Measurements from ENCODE around the gene METTL27. TPM values are rescaled to one million over a fixed set of nuclear protein-coding genes. Genes with fewer than 3 reads are reported as not detected.

Gene METTL27
- total and polyA plus RNA-seq, 9 of the 15 experiments (the other 6 are each of a cell fraction or from before 2014, with no cell fraction given) = 0.08 to 0.82 (median 0.33) TPM; not detected in 4

DNA sequence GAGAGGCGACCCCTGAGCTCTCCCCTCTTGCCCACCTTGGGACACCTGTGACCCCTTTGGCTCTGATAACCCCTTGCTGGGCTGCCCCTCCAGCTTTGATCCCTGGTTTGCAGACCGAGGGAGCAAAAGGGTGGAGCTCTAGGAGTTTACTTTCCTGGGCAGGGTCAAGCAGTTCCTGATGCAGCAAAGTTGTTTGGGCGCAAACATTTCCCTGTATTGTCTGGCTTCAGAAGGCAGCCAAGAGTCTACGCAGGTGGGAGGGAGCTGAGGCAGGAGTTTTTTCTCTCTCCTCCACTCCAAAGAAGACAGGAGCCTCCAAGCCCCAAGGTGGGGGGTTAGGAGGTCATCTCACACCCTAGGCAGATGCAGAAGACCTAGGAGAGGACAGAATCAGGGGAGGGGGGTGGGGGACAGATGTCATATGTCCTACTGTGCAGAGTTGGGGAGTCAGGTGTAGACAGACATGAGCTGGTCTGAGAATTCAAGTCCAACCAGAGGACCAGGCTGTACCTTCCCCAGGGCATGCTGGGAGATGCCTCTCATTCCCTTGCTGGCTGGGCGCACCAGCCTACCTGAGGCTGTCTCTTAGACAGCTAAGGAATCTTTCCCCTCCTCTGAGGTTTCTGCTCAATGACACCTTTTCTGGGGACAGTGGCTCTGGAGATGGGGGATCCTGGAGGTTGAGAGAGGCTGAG is 39.2 kb upstream of the METTL27 start (continued):
- TF ChIP-seq PML (IDR thresholded peaks at IDR 0.05; ENCODE audit: low read length) = no peak
- no peak for TF ChIP-seq MLX (CRISPR knock-in tag; conservative IDR thresholded peaks at IDR 0.05)
- no peak for TF ChIP-seq CBX8 (IDR thresholded peaks at IDR 0.05; ENCODE audit: borderline replicate concordance, extremely low read depth, low read depth, low read length, poor library complexity, severe bottlenecking)

GRCh38 chr7:73880755-73881328 is 38.5 kb upstream of the METTL27 start:
- no peak overlapping the region for H2AFZ ChIP-seq (ENCODE audit: low read depth, low read length)
- no peak overlapping the region for H3K4me2 ChIP-seq (ENCODE audit: insufficient read depth, low read length)
- H4K20me1 ChIP-seq (replicated peaks; ENCODE audit: control insufficient read depth, insufficient read depth, low read length) = peaks cover 36% of the 10 kb centered on the region
- TF ChIP-seq IRF9 (tag; IDR thresholded peaks at IDR 0.05) = no peak
- TF ChIP-seq MCM2 (IDR thresholded peaks at IDR 0.05; ENCODE audit: low read depth) = no peak
- TF ChIP-seq SP2 (IDR thresholded peaks at IDR 0.05; ENCODE audit: extremely low read depth, low read depth, low read length, poor library complexity, severe bottlenecking) = no peak
- no peaks in the 10 kb centered on the region for H3K9me3 ChIP-seq (replicated peaks; ENCODE audit: control insufficient read depth, insufficient read depth, low read depth, low read length)
- H3K9ac ChIP-seq (ENCODE audit: insufficient read depth in 1 of 2, low read depth in 2 of 2, low read length in 2 of 2) = no peak overlapping the region
- FAIRE-seq (no peak), DNase-seq (ENCODE audit: extremely low read depth in 1 of 4, low spot score in 3 of 4) (no peak), ATAC-seq (no peak)
- intact Hi-C loops (cut with micrococcal nuclease) (no loop called here), in situ Hi-C loops (cut with MboI) (loop anchor here (5.0 kb wide), 1 partner anchor 141 kb away; no protein-coding TSS in a partner anchor)
- no peaks in the 10 kb centered on the region for H3K9me1 ChIP-seq (ENCODE audit: control insufficient read depth, insufficient read depth, low read length)
- CTCF ChIA-PET (ENCODE audit: low intra/inter-chr PET ratio) = no interaction called here
- POLR2A ChIA-PET = interaction anchor here (3.5 kb wide), 1 partner anchor 10 kb away, joined by 15 read pairs; no protein-coding TSS in a partner anchor
- WGBS (ENCODE audit: insufficient coverage, low coverage, missing lambda C conversion rate) = 5% methylated on average over 13 of the region's 13 CpGs
- BruUV-seq (replicated peaks) = no TSS peak
- H3K4me3 ChIP-seq = no peak overlapping the region
- no peaks in the 10 kb centered on the region for H3K36me3 ChIP-seq (ENCODE audit: control insufficient read depth, insufficient read depth, low read length)
- peaks cover 3 to 14% of the 10 kb centered on the region in 2 experiments; a peak in 4 of 5 replicates for H3K4me1 ChIP-seq (replicated peaks in 1 of 2; ENCODE audit: control insufficient read depth in 2 of 2, insufficient read depth in 2 of 2, low read length in 2 of 2)
- H3K79me2 ChIP-seq (ENCODE audit: control insufficient read depth, insufficient read depth, low read length) = no peaks in the 10 kb centered on the region
- peaks cover 21 to 63% of the 10 kb centered on the region in 2 experiments for H3K27me3 ChIP-seq (ENCODE audit: control insufficient read depth in 2 of 2, insufficient read depth in 2 of 2, low read length in 2 of 2)
- no peak overlapping the region for H3K27ac ChIP-seq (ENCODE audit: extremely low read depth, low read depth, low read length)
